Suprapubic skin (tissue), 4 donors: Measurements from ENCODE around the gene GLYATL3. TPM values are rescaled to one million over a fixed set of nuclear protein-coding genes. Genes with fewer than 3 reads are reported as not detected.

Experiments
- DNase-seq, 2 donors: peaks; one replicate each; pipeline ENCODE4 v3.0.0-alpha.2; 2019; ENCODE audit warnings: low spot score in 2 of 2
- H3K27ac ChIP-seq: fragments of 200-600 bp; sonication (generic); one replicate; pipeline ENCODE4 v1.5.1; 2019
- H3K27me3 ChIP-seq: fragments of 200-600 bp; sonication (generic); one replicate; pipeline ENCODE4 v1.5.1; 2019
- H3K36me3 ChIP-seq: fragments of 200-600 bp; sonication (generic); one replicate; pipeline ENCODE4 v1.5.1; 2019
- H3K4me1 ChIP-seq: fragments of 200-600 bp; sonication (generic); one replicate; pipeline ENCODE4 v1.5.1; 2019
- H3K4me3 ChIP-seq: fragments of 200-600 bp; sonication (generic); one replicate; pipeline ENCODE4 v1.5.1; 2019; ENCODE audit warnings: mild to moderate bottlenecking
- H3K9me3 ChIP-seq: fragments of 200-600 bp; sonication (generic); one replicate; pipeline ENCODE4 v1.5.1; 2019
- CTCF ChIP-seq, 2 donors: fragments of 200-600 bp in 1 of 2; fragments of 450-650 bp in 1 of 2; sonication (generic) in 1 of 2; IDR thresholded peaks; one replicate each; pipeline ENCODE4 v1.5.1; 2016 to 2019; ENCODE audit warnings: antibody characterized with exemption in 2 of 2, mild to moderate bottlenecking in 1 of 2, moderate library complexity in 1 of 2
- EP300 ChIP-seq: sonication (generic); formaldehyde crosslinking; IDR thresholded peaks from one replicate; pipeline ENCODE4 v1.6.1; 2017; ENCODE audit warnings: antibody characterized with exemption
- POLR2A ChIP-seq, 2 donors: fragments of 450-650 bp; IDR thresholded peaks; one replicate each; pipeline ENCODE4 v1.6.1; 2017; ENCODE audit warnings: antibody characterized with exemption in 2 of 2, mild to moderate bottlenecking in 2 of 2, moderate library complexity in 2 of 2
- POLR2AphosphoS5 ChIP-seq, 3 donors: sonication (generic); formaldehyde crosslinking; IDR thresholded peaks; one replicate each; pipeline ENCODE4 v1.6.1; 2017; ENCODE audit warnings: antibody characterized with exemption in 3 of 3
- WGBS: methylation state at CpG from one replicate; pipeline ENCODE4 v1.1.5; 2018; 5-methylcytosine and 5-hydroxymethylcytosine counted together
- total RNA-seq, 4 donors: library from RNA; depleted of rRNA; stranded (reverse); fragments of >200 nt; gene quantifications; one replicate each; pipeline ENCODE4 v1.1.0, GENCODE V29; 2016

Gene GLYATL3
- total RNA-seq, 4 donors from 2014 or later: not detected

- no peaks in the 10 kb centered on the region for H3K36me3 ChIP-seq
- DNase-seq: no peak
- H3K4me1 ChIP-seq: peaks cover 10% of the 10 kb centered on the region
- peaks cover 4% of the 10 kb centered on the region for H3K27me3 ChIP-seq
- no peak for TF ChIP-seq POLR2AphosphoS5 (IDR thresholded peaks at IDR 0.05)
- TF ChIP-seq POLR2A (IDR thresholded peaks at IDR 0.05): no peak
- no peak for TF ChIP-seq EP300
- TF ChIP-seq CTCF (IDR thresholded peaks at IDR 0.05): no peak
- 24% methylated on average over 1 of the region's 1 CpG for WGBS
- H3K27ac ChIP-seq: no peak overlapping the region
- H3K9me3 ChIP-seq: no peaks in the 10 kb centered on the region
- H3K4me3 ChIP-seq: no peak overlapping the region
These were observed 27.6 kb downstream of the GLYATL3 start for GRCh38 chr6:49527320-49527719.

- peaks cover 10% of the 10 kb centered on the region for H3K4me1 ChIP-seq
- no peak overlapping the region for H3K27ac ChIP-seq
- no peak for TF ChIP-seq POLR2A (IDR thresholded peaks at IDR 0.05)
- TF ChIP-seq POLR2AphosphoS5 (IDR thresholded peaks at IDR 0.05): no peak
- no peak for TF ChIP-seq CTCF (IDR thresholded peaks at IDR 0.05)
- TF ChIP-seq EP300: no peak
- H3K27me3 ChIP-seq: peaks cover 4% of the 10 kb centered on the region
- no peak overlapping the region for H3K4me3 ChIP-seq
- no peak for DNase-seq
- no peaks in the 10 kb centered on the region for H3K9me3 ChIP-seq
- no peaks in the 10 kb centered on the region for H3K36me3 ChIP-seq
- WGBS: 31% methylated on average over 3 of the region's 3 CpGs
These were observed 28.8 kb downstream of the GLYATL3 start for GRCh38 chr6:49528571-49528970.

- DNase-seq: no peak
- no peak overlapping the region for H3K27ac ChIP-seq
- WGBS: 68% methylated on average over 2 of the region's 2 CpGs
- H3K9me3 ChIP-seq: no peaks in the 10 kb centered on the region
- no peak overlapping the region for H3K4me3 ChIP-seq
- peaks cover 10% of the 10 kb centered on the region for H3K4me1 ChIP-seq
- TF ChIP-seq CTCF (IDR thresholded peaks at IDR 0.05) (no peak), POLR2AphosphoS5 (IDR thresholded peaks at IDR 0.05) (no peak), EP300 (no peak), POLR2A (IDR thresholded peaks at IDR 0.05) (no peak)
- H3K36me3 ChIP-seq: no peaks in the 10 kb centered on the region
- H3K27me3 ChIP-seq: peaks cover 4% of the 10 kb centered on the region
These were observed 30.5 kb downstream of the GLYATL3 start for GRCh38 chr6:49530141-49530776.

- H3K4me3 ChIP-seq: no peak overlapping the region
- TF ChIP-seq CTCF (IDR thresholded peaks at IDR 0.05) (peak; percentile 32 to 59), EP300 (no peak)
- H3K27me3 ChIP-seq: peaks cover 4% of the 10 kb centered on the region
- H3K36me3 ChIP-seq: no peaks in the 10 kb centered on the region
- 3% methylated on average over 3 of the region's 3 CpGs for WGBS
- no peaks in the 10 kb centered on the region for H3K9me3 ChIP-seq
- H3K27ac ChIP-seq: no peak overlapping the region
- DNase-seq: no peak
- peaks cover 10% of the 10 kb centered on the region for H3K4me1 ChIP-seq
These were observed 32.2 kb downstream of the GLYATL3 start for GRCh38 chr6:49531774-49532569.

- Histone ChIP-seq H3K36me3 (no peaks in the 10 kb centered on the region), H3K4me1 (no peaks in the 10 kb centered on the region), H3K27ac (no peak overlapping the region), H3K9me3 (no peaks in the 10 kb centered on the region), H3K4me3 (no peak overlapping the region), H3K27me3 (no peaks in the 10 kb centered on the region)
- WGBS: 71% methylated on average over 5 of the region's 5 CpGs
- TF ChIP-seq POLR2A (IDR thresholded peaks at IDR 0.05): no peak
- TF ChIP-seq POLR2AphosphoS5 (IDR thresholded peaks at IDR 0.05): no peak
- TF ChIP-seq CTCF (IDR thresholded peaks at IDR 0.05): no peak
- TF ChIP-seq EP300: no peak
- no peak for DNase-seq
These were observed 36.1 kb downstream of the GLYATL3 start for GRCh38 chr6:49535795-49536194.
